Activated T-helper 1 cell treated with Interleukin-2 at 50 U/mL for 16 hours (primary cell): ENCODE results near the gene ERN1.
A peak's percentile ranks its signal among the peaks of the same experiment; 100 is the strongest.

Experiments used
- DNase-seq: peaks from one replicate; pipeline ENCODE4 v3.0.0-alpha.2; 2020; ENCODE audit warnings: low read depth

The ERN1 gene

GRCh38 chr17:64157669-64158180, 27.8 kb upstream of the ERN1 start:
- no peak for DNase-seq

GRCh38 chr17:64156670-64157069, 26.7 kb upstream of the ERN1 start:
- no peak for DNase-seq

GRCh38 chr17:64155751-64156544, 26.0 kb upstream of the ERN1 start:
- DNase-seq = no peak

- DNase-seq = no peak
Measured at GRCh38 chr17:64155129-64155528, 25.2 kb upstream of the ERN1 start.

- DNase-seq = no peak
Measured at GRCh38 chr17:64154717-64155116, 24.8 kb upstream of the ERN1 start.

GRCh38 chr17:64154313-64154695, 24.4 kb upstream of the ERN1 start:
- no peak for DNase-seq

GRCh38 chr17:64153565-64154312, 23.8 kb upstream of the ERN1 start:
- DNase-seq = no peak

- DNase-seq = no peak
Measured at GRCh38 chr17:64152428-64153125, 22.6 kb upstream of the ERN1 start.

GRCh38 chr17:64151016-64151368, 21.0 kb upstream of the ERN1 start:
- DNase-seq = no peak

GRCh38 chr17:64150237-64151015, 20.5 kb upstream of the ERN1 start:
- no peak for DNase-seq

GRCh38 chr17:64149196-64149595, 19.3 kb upstream of the ERN1 start:
- no peak for DNase-seq

GRCh38 chr17:64148699-64149098, 18.8 kb upstream of the ERN1 start:
- DNase-seq = no peak

GRCh38 chr17:64148017-64148631, 18.2 kb upstream of the ERN1 start:
- no peak for DNase-seq

- no peak for DNase-seq
Measured at GRCh38 chr17:64147110-64148016, 17.4 kb upstream of the ERN1 start.

GRCh38 chr17:64146418-64147109, 16.6 kb upstream of the ERN1 start:
- DNase-seq = peak; percentile 20

GRCh38 chr17:64145751-64146417, 15.9 kb upstream of the ERN1 start:
- DNase-seq = peak; percentile 91

- no peak for DNase-seq
Measured at GRCh38 chr17:64145375-64145750, 15.4 kb upstream of the ERN1 start.

GRCh38 chr17:64139542-64139941, 9.6 kb upstream of the ERN1 start:
- no peak for DNase-seq

- no peak for DNase-seq
Measured at GRCh38 chr17:64138441-64138840, 8.5 kb upstream of the ERN1 start.
